IPS-20b (cell line): ENCODE data around the gene CALML6.

ENCODE experiments used
- H3K27ac ChIP-seq: one replicate; pipeline ENCODE4 v1.5.1; 2013; ENCODE audit warnings: low read length
- H3K27me3 ChIP-seq: 2 replicates; pipeline ENCODE4 v1.6.1; 2013; ENCODE audit warnings: mild to moderate bottlenecking, low read length, inconsistent platforms; ENCODE audit not compliant: insufficient read depth
- H3K36me3 ChIP-seq: 2 replicates; pipeline ENCODE4 v1.6.1; 2013; ENCODE audit warnings: low read depth, mild to moderate bottlenecking, inconsistent platforms, low read length, moderate library complexity; ENCODE audit not compliant: insufficient read depth
- H3K4me1 ChIP-seq: 2 replicates; pipeline ENCODE4 v1.6.1; 2013; ENCODE audit warnings: mild to moderate bottlenecking, control low read depth, inconsistent platforms, low read length, moderate library complexity; ENCODE audit not compliant: insufficient read depth
- H3K4me3 ChIP-seq: 2 replicates; pipeline ENCODE4 v1.5.1; 2013; ENCODE audit warnings: mild to moderate bottlenecking, low read length, inconsistent platforms
- H3K9ac ChIP-seq: 2 replicates; pipeline ENCODE4 v1.6.1; 2013; ENCODE audit warnings: low read depth, mild to moderate bottlenecking, inconsistent platforms, low read length, moderate library complexity
- H3K9me3 ChIP-seq: 2 replicates; pipeline ENCODE4 v1.6.1; 2013; ENCODE audit warnings: mild to moderate bottlenecking, low read depth, low read length, inconsistent platforms; ENCODE audit not compliant: insufficient read depth

The CALML6 gene

DNA sequence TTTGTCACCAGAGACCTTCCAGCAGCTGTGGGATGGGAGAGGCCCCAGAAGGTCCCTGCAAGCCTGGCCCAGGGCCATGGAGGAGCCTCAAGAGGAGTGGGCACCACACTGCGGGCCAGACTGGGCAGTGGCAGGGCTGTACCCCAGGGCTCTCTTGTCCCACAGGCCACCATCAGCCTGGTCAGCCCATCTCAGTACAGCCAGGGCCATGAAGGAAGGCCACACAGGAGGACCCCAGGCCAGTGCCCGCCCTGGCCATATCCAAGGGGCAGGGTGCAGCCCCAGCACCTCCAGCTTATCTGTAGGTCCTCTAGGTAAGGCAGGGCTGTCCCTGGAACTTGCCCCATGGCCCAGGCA is 21.1 kb upstream of the CALML6 start:
- Histone ChIP-seq H3K9me3 (no peaks in the 10 kb centered on the region), H3K27ac (no peak overlapping the region), H3K9ac (no peak overlapping the region), H3K4me3 (no peak overlapping the region), H3K4me1 (peaks cover 15% of the 10 kb centered on the region), H3K27me3 (peaks cover 5% of the 10 kb centered on the region; the same call in 1 of the 2 replicates), H3K36me3 (no peaks in the 10 kb centered on the region)

- Histone ChIP-seq H3K4me3 (no peak overlapping the region), H3K36me3 (no peaks in the 10 kb centered on the region), H3K4me1 (peaks cover 12% of the 10 kb centered on the region; the same call in 1 of the 2 replicates), H3K9me3 (no peaks in the 10 kb centered on the region), H3K27ac (no peak overlapping the region), H3K27me3 (peaks cover 5% of the 10 kb centered on the region; the same call in 1 of the 2 replicates), H3K9ac (no peak overlapping the region)
Observed at GRCh38 chr1:1894354-1895059, 20.6 kb upstream of the CALML6 start.

GRCh38 chr1:1895060-1895418 is 20.0 kb upstream of the CALML6 start:
- H3K4me3 ChIP-seq, result no peak overlapping the region
- H3K9me3 ChIP-seq, result no peaks in the 10 kb centered on the region
- peaks cover 5% of the 10 kb centered on the region; the same call in 1 of the 2 replicates for H3K27me3 ChIP-seq
- no peak overlapping the region for H3K27ac ChIP-seq
- H3K36me3 ChIP-seq, result no peaks in the 10 kb centered on the region
- no peak overlapping the region for H3K9ac ChIP-seq
- peaks cover 12% of the 10 kb centered on the region; the same call in 1 of the 2 replicates for H3K4me1 ChIP-seq

DNA sequence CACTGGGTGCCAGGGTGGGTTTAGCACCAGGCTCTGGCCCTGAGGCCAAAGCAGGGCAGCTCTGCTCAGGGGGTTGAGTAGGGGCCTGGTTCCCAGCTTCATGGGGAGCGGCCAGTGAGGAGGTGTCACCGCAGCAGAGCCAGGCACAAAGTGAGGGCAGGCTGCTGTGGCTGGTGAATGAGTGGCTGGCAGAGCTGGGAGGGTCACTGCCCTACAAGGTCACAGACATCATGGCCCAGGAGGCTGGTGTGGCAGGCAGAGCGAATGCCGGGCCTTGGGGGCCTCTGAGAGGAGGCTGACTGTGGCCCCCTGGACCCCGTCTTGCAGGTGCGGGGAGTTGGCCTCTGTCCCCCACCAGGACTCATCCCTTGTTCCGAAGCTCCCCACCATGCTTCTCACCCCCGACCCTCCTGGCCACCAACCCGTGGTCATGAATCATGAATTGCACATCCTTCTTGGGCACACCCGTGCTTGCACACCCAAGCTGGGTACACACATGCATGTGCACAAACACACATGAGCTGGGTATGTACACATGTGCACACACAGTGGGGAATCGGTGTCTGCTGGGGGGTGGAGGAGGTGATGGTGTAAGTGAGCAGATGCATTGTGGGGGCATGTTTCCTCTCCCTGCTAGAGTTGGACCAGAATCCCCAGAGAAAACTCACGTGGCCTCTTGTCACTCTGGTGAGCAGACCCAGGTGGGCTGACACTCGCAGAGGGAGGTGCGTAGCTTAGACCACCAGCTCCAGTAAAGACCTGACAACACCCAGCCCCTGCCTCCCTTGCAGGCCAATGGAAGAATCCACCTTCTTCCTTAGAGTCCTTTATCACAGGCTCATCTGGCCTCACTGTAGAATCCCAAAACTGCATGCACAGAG is 19.4 kb upstream of the CALML6 start:
- H3K9ac ChIP-seq, result no peak overlapping the region
- no peak overlapping the region for H3K4me3 ChIP-seq
- H3K4me1 ChIP-seq, result peaks cover 12% of the 10 kb centered on the region; the same call in 1 of the 2 replicates

DNA sequence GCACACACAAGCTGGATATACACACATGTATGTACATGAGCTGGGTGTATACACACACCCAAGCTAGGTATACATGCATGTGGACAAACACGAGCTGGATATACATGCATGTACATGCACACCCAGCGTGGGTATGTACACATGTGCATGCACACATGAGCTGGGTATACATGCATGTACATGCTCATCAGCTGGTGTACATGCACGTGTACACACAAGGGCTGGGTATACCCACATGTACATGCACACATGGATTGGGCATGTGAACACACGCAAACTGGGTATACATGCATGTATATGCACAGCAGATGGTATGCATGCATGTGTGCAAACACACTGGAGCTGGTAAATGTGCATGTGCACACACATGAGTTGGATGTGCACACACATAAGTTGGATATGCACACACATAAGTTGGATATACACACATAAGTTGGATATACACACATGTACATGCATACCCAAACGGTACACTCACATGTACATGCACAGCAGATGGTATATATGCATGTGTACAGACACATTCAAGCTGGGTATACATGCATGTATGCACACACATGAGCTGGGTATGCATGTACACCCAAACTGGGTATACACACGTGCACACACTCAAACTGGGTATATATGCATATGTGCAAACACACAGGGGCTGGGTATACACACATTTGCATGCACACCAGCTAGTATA is 16.7 kb upstream of the CALML6 start:
- H3K4me3 ChIP-seq, result no peak overlapping the region
- no peak overlapping the region for H3K9ac ChIP-seq
- peaks cover 7% of the 10 kb centered on the region; the same call in 1 of the 2 replicates for H3K4me1 ChIP-seq
- H3K9me3 ChIP-seq, result no peaks in the 10 kb centered on the region
- H3K27me3 ChIP-seq, result no peaks in the 10 kb centered on the region
- no peak overlapping the region for H3K27ac ChIP-seq
- no peaks in the 10 kb centered on the region for H3K36me3 ChIP-seq

More for the DNA sequence above, 19.4 kb upstream of the CALML6 start:
- Histone ChIP-seq H3K27me3 (peaks cover 5% of the 10 kb centered on the region; the same call in 1 of the 2 replicates), H3K9me3 (no peaks in the 10 kb centered on the region), H3K36me3 (no peaks in the 10 kb centered on the region), H3K27ac (no peak overlapping the region)

DNA sequence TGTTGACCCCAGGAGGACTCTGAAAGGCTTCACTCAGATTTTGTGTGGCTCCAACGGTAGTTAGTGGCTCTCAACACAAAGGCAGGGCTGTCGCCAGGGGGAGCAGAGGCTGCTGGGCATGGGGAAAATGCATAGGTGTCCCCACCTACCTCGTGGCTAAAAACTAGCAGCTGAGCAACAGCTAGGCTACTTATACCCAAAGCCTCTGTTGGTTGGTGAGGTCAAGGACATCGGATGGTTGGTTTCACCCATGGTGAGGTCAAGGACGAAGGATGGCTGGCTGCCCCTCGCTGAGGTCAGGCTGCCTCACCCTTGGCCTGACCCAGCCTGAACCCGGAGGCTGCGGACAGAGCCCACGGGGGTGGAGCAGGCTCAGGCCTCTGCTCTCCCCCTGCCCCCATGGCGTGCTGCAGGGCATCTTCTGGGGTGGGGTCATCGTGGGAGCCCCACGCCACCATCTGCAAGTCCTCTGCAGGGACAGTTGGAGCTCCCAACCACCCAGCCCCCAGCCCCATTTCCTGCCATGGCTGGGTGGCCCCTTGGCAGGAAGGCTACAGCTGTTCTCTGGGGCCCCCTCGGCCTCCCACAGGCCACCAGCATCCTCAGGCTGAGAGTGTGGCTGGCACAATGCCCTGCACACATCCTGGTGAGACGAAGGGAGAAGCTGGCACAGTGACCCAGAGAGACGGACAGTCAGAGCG is 15.6 kb upstream of the CALML6 start:
- peaks cover 7% of the 10 kb centered on the region; the same call in 1 of the 2 replicates for H3K4me1 ChIP-seq

GRCh38 chr1:1899967-1900327 is 15.1 kb upstream of the CALML6 start:
- Histone ChIP-seq H3K36me3 (no peaks in the 10 kb centered on the region), H3K27me3 (no peaks in the 10 kb centered on the region), H3K4me1 (peaks cover 3% of the 10 kb centered on the region; the same call in 1 of the 2 replicates), H3K9me3 (no peaks in the 10 kb centered on the region), H3K27ac (no peak overlapping the region), H3K4me3 (no peak overlapping the region), H3K9ac (no peak overlapping the region)

More for the DNA sequence above, 15.6 kb upstream of the CALML6 start:
- no peaks in the 10 kb centered on the region for H3K27me3 ChIP-seq
- no peak overlapping the region for H3K4me3 ChIP-seq
- H3K9ac ChIP-seq, result no peak overlapping the region
- H3K36me3 ChIP-seq, result no peaks in the 10 kb centered on the region
- H3K27ac ChIP-seq, result no peak overlapping the region
- H3K9me3 ChIP-seq, result no peaks in the 10 kb centered on the region

GRCh38 chr1:1900883-1901640 is 14.0 kb upstream of the CALML6 start:
- Histone ChIP-seq H3K9ac (no peak overlapping the region), H3K9me3 (no peaks in the 10 kb centered on the region), H3K4me1 (no peaks in the 10 kb centered on the region), H3K36me3 (no peaks in the 10 kb centered on the region), H3K27me3 (no peaks in the 10 kb centered on the region), H3K27ac (no peak overlapping the region), H3K4me3 (no peak overlapping the region)

- no peaks in the 10 kb centered on the region for H3K4me1 ChIP-seq
- no peak overlapping the region for H3K9ac ChIP-seq
- H3K36me3 ChIP-seq, result no peaks in the 10 kb centered on the region
- no peaks in the 10 kb centered on the region for H3K9me3 ChIP-seq
- H3K4me3 ChIP-seq, result no peak overlapping the region
- no peak overlapping the region for H3K27ac ChIP-seq
- H3K27me3 ChIP-seq, result no peaks in the 10 kb centered on the region
Observed at GRCh38 chr1:1901641-1902294, 13.3 kb upstream of the CALML6 start.

GRCh38 chr1:1903224-1903623 is 11.8 kb upstream of the CALML6 start:
- H3K4me3 ChIP-seq, result no peak overlapping the region
- H3K36me3 ChIP-seq, result no peaks in the 10 kb centered on the region
- H3K9me3 ChIP-seq, result no peaks in the 10 kb centered on the region
- H3K27ac ChIP-seq, result no peak overlapping the region
- no peaks in the 10 kb centered on the region for H3K4me1 ChIP-seq
- no peak overlapping the region for H3K9ac ChIP-seq
- peaks cover 3% of the 10 kb centered on the region; the same call in 1 of the 2 replicates for H3K27me3 ChIP-seq
